ENCODE measurements around the gene BAHCC1. TPM values are rescaled to one million over a fixed set of nuclear protein-coding genes. Genes with fewer than 3 reads are reported as not detected.
A peak's percentile ranks its signal among the peaks of the same experiment; 100 is the strongest.

The BAHCC1 gene
- total and polyA plus RNA-seq, 9 of the 15 experiments (the other 6 are each of a cell fraction or from before 2014, with no cell fraction given): 0.14 to 26.9 (median 5.0) TPM

GRCh38 chr17:81365601-81366585, 29.4 kb upstream of the BAHCC1 start (continued):
- TF ChIP-seq ZBTB33 (CRISPR knock-in tag; IDR thresholded peaks at IDR 0.05): peak; percentile 59; the same call in 1 of the 2 replicates
- no peak for TF ChIP-seq POLR2A (conservative IDR thresholded peaks at IDR 0.05)
- TF ChIP-seq ZBTB43 (CRISPR knock-in tag; IDR thresholded peaks at IDR 0.05): no peak
- no peak for TF ChIP-seq SMAD4 (CRISPR knock-in tag; conservative IDR thresholded peaks at IDR 0.05)
- TF ChIP-seq HES1 (IDR thresholded peaks at IDR 0.05; ENCODE audit: low read depth): peak; percentile 22; the same call in 1 of the 2 replicates
- peak; percentile 92 for TF ChIP-seq MEIS2 (IDR thresholded peaks at IDR 0.05; ENCODE audit: partially characterized antibody)
- no peak for TF ChIP-seq NR2C2 (CRISPR knock-in tag; IDR thresholded peaks at IDR 0.05)
- peak; percentile 51; the same call in 1 of the 2 replicates for TF ChIP-seq NR2C2 (tag; IDR thresholded peaks at IDR 0.05)
- TF ChIP-seq GABPB1 (CRISPR knock-in tag; IDR thresholded peaks at IDR 0.05): peak; percentile 73
- peak in 1 of 2 experiments; percentile 25; a peak in 1 of 4 replicates for TF ChIP-seq RCOR1 (IDR thresholded peaks at IDR 0.05; ENCODE audit: borderline replicate concordance in 1 of 2, low read depth in 2 of 2, low read length in 2 of 2)
- TF ChIP-seq HMBOX1 (IDR thresholded peaks at IDR 0.05): peak; percentile 64; the same call in 1 of the 2 replicates
- TF ChIP-seq ZNF639 (CRISPR knock-in tag; conservative IDR thresholded peaks at IDR 0.05 in 1 of 2, IDR thresholded peaks at IDR 0.05 in 1 of 2): no peak
- 0 out of 2 replicates have a peak, but pooled peaks have one; percentile 35 for TF ChIP-seq CTBP1 (IDR thresholded peaks at IDR 0.05; ENCODE audit: borderline replicate concordance)
- TF ChIP-seq MAZ (CRISPR knock-in tag; conservative IDR thresholded peaks at IDR 0.05 in 1 of 2, IDR thresholded peaks at IDR 0.05 in 1 of 2): peak; percentile 23 to 37; a peak in 1 of 4 replicates
- TF ChIP-seq FOXP4 (CRISPR knock-in tag; IDR thresholded peaks at IDR 0.05; ENCODE audit: borderline replicate concordance): 0 out of 2 replicates have a peak, but pooled peaks have one; percentile 72
